ENCODE results near the gene RBP5. TPM values are rescaled to one million over a fixed set of nuclear protein-coding genes. Genes with fewer than 3 reads are reported as not detected.

RBP5 gene
- total RNA-seq, 1 donor from 2014 or later: not detected

GRCh38 chr12:7127916-7128626, 618 bp downstream of the RBP5 start:
- no peaks in the 10 kb centered on the region for H3K27me3 Mint-ChIP-seq
- H3K9me3 Mint-ChIP-seq: no peaks in the 10 kb centered on the region
- intact Hi-C loops (cut with micrococcal nuclease): no loop called here
- no peak for TF ChIP-seq CTCF (IDR thresholded peaks at IDR 0.05)
- peaks cover 6% of the 10 kb centered on the region for H3K36me3 Mint-ChIP-seq (ENCODE audit: low read depth)
- H3K4me1 Mint-ChIP-seq: peaks cover 24% of the 10 kb centered on the region
- H3K4me3 Mint-ChIP-seq: peak overlapping the region; percentile 93
- DNase-seq (no peak), ATAC-seq (ENCODE audit: low read depth) (no peak)
- POLR2A ChIA-PET: no interaction called here
- H3K27ac Mint-ChIP-seq: no peak overlapping the region
- CTCF ChIA-PET: no interaction called here

GRCh38 chr12:7125632-7126227, 3.0 kb downstream of the RBP5 start:
- Mint-ChIP-seq H3K4me1 (peaks cover 14% of the 10 kb centered on the region), H3K4me3 (no peak overlapping the region)

GRCh38 chr12:7123806-7124522, 4.7 kb downstream of the RBP5 start:
- intact Hi-C loops (cut with micrococcal nuclease): no loop called here
- CTCF ChIA-PET: no interaction called here
- DNase-seq (no peak), ATAC-seq (ENCODE audit: low read depth) (no peak)
- H3K4me3 Mint-ChIP-seq: no peak overlapping the region
- no peak for TF ChIP-seq CTCF (IDR thresholded peaks at IDR 0.05)
- H3K4me1 Mint-ChIP-seq: peaks cover 5% of the 10 kb centered on the region
- no peaks in the 10 kb centered on the region for H3K36me3 Mint-ChIP-seq (ENCODE audit: low read depth)
- no peaks in the 10 kb centered on the region for H3K9me3 Mint-ChIP-seq
- H3K27ac Mint-ChIP-seq: no peak overlapping the region
- no peaks in the 10 kb centered on the region for H3K27me3 Mint-ChIP-seq
- POLR2A ChIA-PET: no interaction called here

More at GRCh38 chr12:7125632-7126227, 3.0 kb downstream of the RBP5 start:
- H3K36me3 Mint-ChIP-seq (ENCODE audit: low read depth): peaks cover 5% of the 10 kb centered on the region
- ATAC-seq (ENCODE audit: low read depth) (no peak), DNase-seq (no peak)
- CTCF ChIA-PET: interaction anchor here (1.0 kb wide), 1 partner anchor 16 kb away, joined by 3 read pairs; no protein-coding TSS in a partner anchor
- POLR2A ChIA-PET: no interaction called here
- no peak overlapping the region for H3K27ac Mint-ChIP-seq
- H3K27me3 Mint-ChIP-seq: no peaks in the 10 kb centered on the region
- no peaks in the 10 kb centered on the region for H3K9me3 Mint-ChIP-seq
- intact Hi-C loops (cut with micrococcal nuclease): no loop called here
- TF ChIP-seq CTCF (IDR thresholded peaks at IDR 0.05): no peak

GRCh38 chr12:7122811-7123769, 5.6 kb downstream of the RBP5 start:
- H3K27me3 Mint-ChIP-seq: no peaks in the 10 kb centered on the region
- POLR2A ChIA-PET: interaction anchor here (0.7 to 1.0 kb wide), 3 partner anchors 15 to 630 kb away, joined by 3 to 5 read pairs (median 3); partner anchors contain the start of genes C1RL and ENO2
- CTCF ChIA-PET: interaction anchor here (2.1 kb wide), 1 partner anchor 10 kb away, joined by 4 read pairs; no protein-coding TSS in a partner anchor

More at GRCh38 chr12:7122811-7123769, 5.6 kb downstream of the RBP5 start:
- intact Hi-C loops (cut with micrococcal nuclease): no loop called here
- no peak for ATAC-seq (ENCODE audit: low read depth)
- DNase-seq: no peak
- no peaks in the 10 kb centered on the region for H3K36me3 Mint-ChIP-seq (ENCODE audit: low read depth)
- TF ChIP-seq CTCF (IDR thresholded peaks at IDR 0.05): no peak
- no peaks in the 10 kb centered on the region for H3K9me3 Mint-ChIP-seq
- H3K4me1 Mint-ChIP-seq: no peaks in the 10 kb centered on the region
- H3K27ac Mint-ChIP-seq: no peak overlapping the region
- no peak overlapping the region for H3K4me3 Mint-ChIP-seq

Measured in activated B cell treated with CpG ODN at 0.5 μM for 24 hours (primary cell).